ENCODE data around the gene DNM1. TPM values are rescaled to one million over a fixed set of nuclear protein-coding genes. Genes with fewer than 3 reads are reported as not detected.

The DNM1 gene
- total and polyA plus RNA-seq, 4 donors = 0.29 to 5.9 (median 1.1) TPM

GRCh38 chr9:128159784-128160602 is 43.2 kb upstream of the DNM1 start, which contains the start of gene BBLN:
Gene BBLN (plus strand): TSS chr9:128160265. CDS start chr9:128160408, 143 bp downstream.
- DNase-seq (ENCODE audit: low spot score) = peak; percentile 99
- TF ChIP-seq, protein P1, sequence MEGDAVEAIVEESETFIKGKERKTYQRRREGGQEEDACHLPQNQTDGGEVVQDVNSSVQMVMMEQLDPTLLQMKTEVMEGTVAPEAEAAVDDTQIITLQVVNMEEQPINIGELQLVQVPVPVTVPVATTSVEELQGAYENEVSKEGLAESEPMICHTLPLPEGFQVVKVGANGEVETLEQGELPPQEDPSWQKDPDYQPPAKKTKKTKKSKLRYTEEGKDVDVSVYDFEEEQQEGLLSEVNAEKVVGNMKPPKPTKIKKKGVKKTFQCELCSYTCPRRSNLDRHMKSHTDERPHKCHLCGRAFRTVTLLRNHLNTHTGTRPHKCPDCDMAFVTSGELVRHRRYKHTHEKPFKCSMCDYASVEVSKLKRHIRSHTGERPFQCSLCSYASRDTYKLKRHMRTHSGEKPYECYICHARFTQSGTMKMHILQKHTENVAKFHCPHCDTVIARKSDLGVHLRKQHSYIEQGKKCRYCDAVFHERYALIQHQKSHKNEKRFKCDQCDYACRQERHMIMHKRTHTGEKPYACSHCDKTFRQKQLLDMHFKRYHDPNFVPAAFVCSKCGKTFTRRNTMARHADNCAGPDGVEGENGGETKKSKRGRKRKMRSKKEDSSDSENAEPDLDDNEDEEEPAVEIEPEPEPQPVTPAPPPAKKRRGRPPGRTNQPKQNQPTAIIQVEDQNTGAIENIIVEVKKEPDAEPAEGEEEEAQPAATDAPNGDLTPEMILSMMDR (IDR thresholded peaks at IDR 0.05; ENCODE audit: low read depth, low read length, missing input control) = no peak
- TF ChIP-seq JUND (IDR thresholded peaks at IDR 0.05) (no peak), TAF1 (conservative IDR thresholded peaks at IDR 0.05) (no peak), HNF4G (IDR thresholded peaks at IDR 0.05) (no peak), EGR1 (IDR thresholded peaks at IDR 0.05; ENCODE audit: low read depth in 2 of 2) (peak; percentile 56 to 78), GABPA (IDR thresholded peaks at IDR 0.05 in 1 of 2, conservative IDR thresholded peaks at IDR 0.05 in 1 of 2) (peak in 1 of 2 donors; percentile 68), YY1 (IDR thresholded peaks at IDR 0.05) (no peak), ZBTB33 (IDR thresholded peaks at IDR 0.05) (no peak), FOXA2 (IDR thresholded peaks at IDR 0.05) (no peak), HNF4A (conservative IDR thresholded peaks at IDR 0.05) (no peak), MAX (IDR thresholded peaks at IDR 0.05) (no peak), RXRA (IDR thresholded peaks at IDR 0.05) (no peak), NR2F2 (IDR thresholded peaks at IDR 0.05) (no peak), RAD21 (IDR thresholded peaks at IDR 0.05) (no peak), SP1 (IDR thresholded peaks at IDR 0.05) (peak; percentile 70), FOXA1 (IDR thresholded peaks at IDR 0.05) (no peak)
- TF ChIP-seq, protein P2, sequence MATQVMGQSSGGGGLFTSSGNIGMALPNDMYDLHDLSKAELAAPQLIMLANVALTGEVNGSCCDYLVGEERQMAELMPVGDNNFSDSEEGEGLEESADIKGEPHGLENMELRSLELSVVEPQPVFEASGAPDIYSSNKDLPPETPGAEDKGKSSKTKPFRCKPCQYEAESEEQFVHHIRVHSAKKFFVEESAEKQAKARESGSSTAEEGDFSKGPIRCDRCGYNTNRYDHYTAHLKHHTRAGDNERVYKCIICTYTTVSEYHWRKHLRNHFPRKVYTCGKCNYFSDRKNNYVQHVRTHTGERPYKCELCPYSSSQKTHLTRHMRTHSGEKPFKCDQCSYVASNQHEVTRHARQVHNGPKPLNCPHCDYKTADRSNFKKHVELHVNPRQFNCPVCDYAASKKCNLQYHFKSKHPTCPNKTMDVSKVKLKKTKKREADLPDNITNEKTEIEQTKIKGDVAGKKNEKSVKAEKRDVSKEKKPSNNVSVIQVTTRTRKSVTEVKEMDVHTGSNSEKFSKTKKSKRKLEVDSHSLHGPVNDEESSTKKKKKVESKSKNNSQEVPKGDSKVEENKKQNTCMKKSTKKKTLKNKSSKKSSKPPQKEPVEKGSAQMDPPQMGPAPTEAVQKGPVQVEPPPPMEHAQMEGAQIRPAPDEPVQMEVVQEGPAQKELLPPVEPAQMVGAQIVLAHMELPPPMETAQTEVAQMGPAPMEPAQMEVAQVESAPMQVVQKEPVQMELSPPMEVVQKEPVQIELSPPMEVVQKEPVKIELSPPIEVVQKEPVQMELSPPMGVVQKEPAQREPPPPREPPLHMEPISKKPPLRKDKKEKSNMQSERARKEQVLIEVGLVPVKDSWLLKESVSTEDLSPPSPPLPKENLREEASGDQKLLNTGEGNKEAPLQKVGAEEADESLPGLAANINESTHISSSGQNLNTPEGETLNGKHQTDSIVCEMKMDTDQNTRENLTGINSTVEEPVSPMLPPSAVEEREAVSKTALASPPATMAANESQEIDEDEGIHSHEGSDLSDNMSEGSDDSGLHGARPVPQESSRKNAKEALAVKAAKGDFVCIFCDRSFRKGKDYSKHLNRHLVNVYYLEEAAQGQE (IDR thresholded peaks at IDR 0.05) = no peak
- TF ChIP-seq, protein P3, sequence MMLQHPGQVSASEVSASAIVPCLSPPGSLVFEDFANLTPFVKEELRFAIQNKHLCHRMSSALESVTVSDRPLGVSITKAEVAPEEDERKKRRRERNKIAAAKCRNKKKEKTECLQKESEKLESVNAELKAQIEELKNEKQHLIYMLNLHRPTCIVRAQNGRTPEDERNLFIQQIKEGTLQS (IDR thresholded peaks at IDR 0.05) = no peak
- H3K9ac ChIP-seq (ENCODE audit: low read depth in 1 of 2, low read length in 2 of 2) = peak within 1 kb of the TSS in 1 of 2 donors; percentile 55
- H3K4me3 ChIP-seq (ENCODE audit: low read depth in 1 of 3, low read length in 3 of 3) = peak within 1 kb of the TSS; percentile 58 to 81 (median 61)
- H3K4me1 ChIP-seq (ENCODE audit: control insufficient read depth in 4 of 4, insufficient read depth in 4 of 4, low read length in 3 of 4) = peaks cover 3 to 16% (median 7%) of the 10 kb centered on the region in 4 donors
- WGBS = under 1% methylated on average over 77 of the region's 77 CpGs
- H3K9me3 ChIP-seq (ENCODE audit: control insufficient read depth in 4 of 4, low read length in 3 of 4) = no peaks in the 10 kb centered on the region
- no peaks in the 10 kb centered on the region for H3K27me3 ChIP-seq (ENCODE audit: control insufficient read depth in 4 of 4, insufficient read depth in 4 of 4, low read length in 3 of 4)
- H3K27ac ChIP-seq (ENCODE audit: low read depth in 1 of 2, low read length in 2 of 2) = peak within 1 kb of the TSS; percentile 44 to 70
- H3K36me3 ChIP-seq (ENCODE audit: control insufficient read depth in 4 of 4, insufficient read depth in 3 of 4, low read depth in 1 of 4, low read length in 3 of 4) = peaks cover 0 to 14% (median 3%) of the 10 kb centered on the region in 4 donors

All from liver (tissue), 9 donors.